22Rv1 (cell line): ENCODE measurements around the gene ERC1.

Source experiments
- CTCF ChIP-seq: fragments of 450-650 bp; IDR thresholded peaks from 2 replicates; pipeline ENCODE4 v1.5.1; 2017; ENCODE audit warnings: mild to moderate bottlenecking
- ZFX ChIP-seq: fragments of 450-650 bp; IDR thresholded peaks from 2 replicates; pipeline ENCODE4 v1.6.1; 2017; ENCODE audit warnings: antibody characterized with exemption, borderline replicate concordance

- no peak for TF ChIP-seq CTCF
- TF ChIP-seq ZFX: no peak
These were observed 113.2 kb downstream of the ERC1 start for GRCh38 chr12:1104088-1104800.
